Activated CD4-positive, alpha-beta T cell treated with anti-CD3 and anti-CD28 coated beads, Interleukin-2, amount 10 ng/mL, durations not matched to agents 24 days and 14 days (primary cell): ENCODE results near the gene CDKAL1. TPM values are rescaled to one million over a fixed set of nuclear protein-coding genes. Genes with fewer than 3 reads are reported as not detected.
"Not testable (repeated sequence)": the region's sequence is repeated elsewhere in the genome, so short reads cannot be mapped to it uniquely, and the experiment has no call there.

Experiments used
- DNase-seq: peaks from one replicate; pipeline ENCODE4 v3.0.0; 2022
- H3K27ac Mint-ChIP-seq: one replicate; pipeline ENCODE4 v1.8.0; 2022; ENCODE audit warnings: mild to moderate bottlenecking, mixed read lengths
- H3K27me3 Mint-ChIP-seq: one replicate; pipeline ENCODE4 v1.8.0; 2022; ENCODE audit warnings: mixed read lengths
- H3K36me3 Mint-ChIP-seq: one replicate; pipeline ENCODE4 v1.8.0; 2022; ENCODE audit warnings: low read depth, mild to moderate bottlenecking, mixed read lengths
- H3K4me1 Mint-ChIP-seq: one replicate; pipeline ENCODE4 v1.8.0; 2021; ENCODE audit warnings: mixed read lengths
- H3K4me3 Mint-ChIP-seq: one replicate; pipeline ENCODE4 v1.8.0; 2022; ENCODE audit warnings: mild to moderate bottlenecking, moderate library complexity, mixed read lengths
- H3K9me3 Mint-ChIP-seq: one replicate; pipeline ENCODE4 v1.8.0; 2021; ENCODE audit warnings: mixed read lengths
- intact Hi-C: fragments of 100-400 bp; cut with micrococcal nuclease; formaldehyde crosslinking; loops from one replicate; pipeline ENCODE4 v1.15.1; 2023
- total RNA-seq: library from RNA; stranded (reverse); gene quantifications from 2 replicates; pipeline ENCODE4 v1.2.3, GENCODE V29; 2022

The CDKAL1 gene
- total RNA-seq, 1 donor from 2014 or later: 29.1 TPM

- intact Hi-C loops: no loop called here
- no peaks in the 10 kb centered on the region for H3K36me3 Mint-ChIP-seq
- no peaks in the 10 kb centered on the region for H3K9me3 Mint-ChIP-seq
- H3K4me1 Mint-ChIP-seq: peaks cover 19% of the 10 kb centered on the region
- H3K4me3 Mint-ChIP-seq: no peak overlapping the region
- no peak for DNase-seq
- H3K27ac Mint-ChIP-seq: no peak overlapping the region
- H3K27me3 Mint-ChIP-seq: no peaks in the 10 kb centered on the region
These were observed 176.1 kb downstream of the CDKAL1 start for GRCh38 chr6:20710341-20710740.

DNA sequence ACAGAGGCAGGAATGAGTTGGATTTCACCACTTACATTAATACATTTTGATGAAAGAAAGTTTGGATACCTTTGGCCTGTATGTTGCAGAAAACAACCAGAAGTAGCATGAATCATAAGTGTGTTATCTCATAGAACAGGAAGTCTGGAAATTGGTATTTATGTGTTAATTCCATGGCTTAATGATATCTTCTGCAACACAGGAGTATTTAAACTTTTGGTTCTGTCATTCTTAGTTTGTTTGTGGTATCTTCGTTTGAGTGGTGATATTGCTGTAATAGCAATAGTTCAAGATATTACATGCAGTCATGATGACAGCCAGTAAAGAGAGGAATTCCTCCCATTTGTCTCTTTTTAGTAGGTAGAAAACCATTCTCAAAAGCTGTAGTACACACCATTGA lies 177.3 kb downstream of the CDKAL1 start:
- Mint-ChIP-seq H3K4me3 (no peak overlapping the region), H3K9me3 (no peaks in the 10 kb centered on the region), H3K27me3 (no peaks in the 10 kb centered on the region), H3K36me3 (no peaks in the 10 kb centered on the region), H3K4me1 (peaks cover 14% of the 10 kb centered on the region), H3K27ac (no peak overlapping the region)
- DNase-seq: no peak
- intact Hi-C loops: no loop called here

DNA sequence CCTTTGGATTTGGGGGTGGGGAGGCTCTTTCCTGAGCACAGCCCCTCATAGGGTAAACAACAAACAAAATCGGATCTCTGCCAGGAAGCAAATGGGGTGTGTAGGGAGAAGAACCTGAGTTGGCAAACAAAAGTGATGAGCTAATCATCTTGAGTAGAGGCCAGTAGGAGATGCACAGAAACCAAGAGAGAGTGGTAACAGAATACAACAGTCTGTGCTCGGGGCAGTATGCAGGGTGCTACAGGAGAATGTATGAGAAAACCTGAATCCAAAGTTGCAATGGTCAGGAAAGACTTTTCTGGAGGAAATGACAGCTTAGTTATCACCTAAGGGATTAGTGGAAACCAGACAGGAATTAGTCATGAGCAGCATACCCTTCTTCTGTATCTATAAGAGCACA lies 177.8 kb downstream of the CDKAL1 start:
- DNase-seq: no peak
- Mint-ChIP-seq H3K27me3 (no peaks in the 10 kb centered on the region), H3K27ac (no peak overlapping the region), H3K36me3 (no peaks in the 10 kb centered on the region), H3K4me3 (no peak overlapping the region), H3K4me1 (peaks cover 14% of the 10 kb centered on the region), H3K9me3 (no peaks in the 10 kb centered on the region)
- intact Hi-C loops: no loop called here

DNA sequence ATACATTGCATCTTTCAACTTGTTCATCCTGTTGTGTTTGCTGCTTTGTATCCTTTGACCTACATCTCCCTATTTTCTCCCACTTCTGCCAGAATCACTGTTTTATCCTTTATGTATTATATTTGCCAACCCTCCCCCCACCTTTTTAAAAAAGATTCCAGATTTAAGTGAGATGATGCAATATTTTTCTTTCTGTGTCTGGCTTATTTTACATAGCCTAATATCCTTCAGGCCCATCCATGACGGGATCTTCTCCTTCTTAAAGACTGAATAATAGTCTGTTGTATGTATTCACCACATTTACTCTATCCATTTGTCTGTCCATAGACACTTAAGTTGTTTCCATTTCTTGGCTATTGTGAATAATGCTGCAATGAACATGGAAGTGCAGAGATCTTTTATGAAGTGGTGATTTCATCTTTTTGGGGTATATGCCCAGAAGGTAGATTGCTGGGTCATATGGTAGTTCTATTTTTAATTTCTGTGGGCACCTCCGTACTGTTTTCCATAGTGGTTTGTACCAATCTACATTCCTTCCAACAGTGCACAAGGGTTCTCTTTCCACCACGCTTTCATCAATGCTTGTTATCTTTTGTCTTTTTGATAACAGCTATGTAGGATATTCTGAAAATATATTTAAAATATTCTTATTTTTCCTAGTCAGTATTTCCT lies 181.0 kb downstream of the CDKAL1 start:
- intact Hi-C loops: no loop called here
- H3K36me3 Mint-ChIP-seq: no peaks in the 10 kb centered on the region
- no peak overlapping the region for H3K4me3 Mint-ChIP-seq
- no peaks in the 10 kb centered on the region for H3K27me3 Mint-ChIP-seq
- DNase-seq: no peak
- peaks cover 16% of the 10 kb centered on the region for H3K4me1 Mint-ChIP-seq
- no peak overlapping the region for H3K27ac Mint-ChIP-seq
- H3K9me3 Mint-ChIP-seq: no peaks in the 10 kb centered on the region

DNA sequence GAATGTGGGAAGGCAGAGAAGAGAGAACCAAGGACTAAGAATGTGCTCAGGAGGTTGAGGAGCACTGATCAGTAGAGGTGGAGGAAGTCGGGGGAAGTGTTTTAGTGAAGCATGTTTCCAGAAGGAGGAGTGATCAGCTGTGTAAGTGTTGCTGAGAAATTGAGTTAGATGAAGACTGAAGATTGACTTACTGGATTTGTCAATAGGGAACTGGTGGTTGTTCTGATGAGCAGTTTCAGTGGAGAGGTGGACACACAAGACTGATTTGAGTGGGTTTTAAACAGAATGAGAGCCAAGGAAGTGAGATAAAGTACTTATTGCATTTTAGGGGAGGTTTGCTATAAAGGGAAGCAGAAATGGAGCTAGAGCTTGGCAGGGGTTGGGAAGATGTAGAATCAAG lies 182.6 kb downstream of the CDKAL1 start:
- no peaks in the 10 kb centered on the region for H3K36me3 Mint-ChIP-seq
- no peak overlapping the region for H3K27ac Mint-ChIP-seq
- intact Hi-C loops: no loop called here
- H3K27me3 Mint-ChIP-seq: no peaks in the 10 kb centered on the region
- no peak overlapping the region for H3K4me3 Mint-ChIP-seq
- peaks cover 15% of the 10 kb centered on the region for H3K4me1 Mint-ChIP-seq
- H3K9me3 Mint-ChIP-seq: no peaks in the 10 kb centered on the region
- DNase-seq: no peak

DNA sequence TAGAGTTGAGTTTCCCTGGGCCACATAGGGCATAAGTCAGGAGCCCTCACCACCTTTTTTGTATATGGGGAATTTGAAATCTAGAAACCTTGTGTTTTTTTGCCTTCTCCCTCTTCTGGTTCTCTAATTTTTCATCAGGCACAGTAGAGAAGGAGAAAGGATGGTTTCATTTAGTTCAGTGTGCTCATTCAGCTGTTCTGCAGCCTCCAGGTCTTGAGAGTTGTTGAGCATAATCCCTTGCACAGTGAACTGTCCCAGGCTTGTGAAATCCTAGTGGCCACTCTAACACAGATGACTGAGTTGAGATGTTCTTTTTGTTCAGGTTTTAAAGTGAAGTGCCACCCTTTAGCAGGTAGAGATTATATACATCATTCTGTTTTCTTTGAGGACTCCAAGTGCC lies 183.5 kb downstream of the CDKAL1 start:
- peaks cover 3% of the 10 kb centered on the region for H3K9me3 Mint-ChIP-seq
- H3K27me3 Mint-ChIP-seq: no peaks in the 10 kb centered on the region
- no peak overlapping the region for H3K4me3 Mint-ChIP-seq
- H3K36me3 Mint-ChIP-seq: peaks cover 2% of the 10 kb centered on the region
- no peak overlapping the region for H3K27ac Mint-ChIP-seq
- intact Hi-C loops: no loop called here
- DNase-seq: no peak
- H3K4me1 Mint-ChIP-seq: peaks cover 13% of the 10 kb centered on the region

DNA sequence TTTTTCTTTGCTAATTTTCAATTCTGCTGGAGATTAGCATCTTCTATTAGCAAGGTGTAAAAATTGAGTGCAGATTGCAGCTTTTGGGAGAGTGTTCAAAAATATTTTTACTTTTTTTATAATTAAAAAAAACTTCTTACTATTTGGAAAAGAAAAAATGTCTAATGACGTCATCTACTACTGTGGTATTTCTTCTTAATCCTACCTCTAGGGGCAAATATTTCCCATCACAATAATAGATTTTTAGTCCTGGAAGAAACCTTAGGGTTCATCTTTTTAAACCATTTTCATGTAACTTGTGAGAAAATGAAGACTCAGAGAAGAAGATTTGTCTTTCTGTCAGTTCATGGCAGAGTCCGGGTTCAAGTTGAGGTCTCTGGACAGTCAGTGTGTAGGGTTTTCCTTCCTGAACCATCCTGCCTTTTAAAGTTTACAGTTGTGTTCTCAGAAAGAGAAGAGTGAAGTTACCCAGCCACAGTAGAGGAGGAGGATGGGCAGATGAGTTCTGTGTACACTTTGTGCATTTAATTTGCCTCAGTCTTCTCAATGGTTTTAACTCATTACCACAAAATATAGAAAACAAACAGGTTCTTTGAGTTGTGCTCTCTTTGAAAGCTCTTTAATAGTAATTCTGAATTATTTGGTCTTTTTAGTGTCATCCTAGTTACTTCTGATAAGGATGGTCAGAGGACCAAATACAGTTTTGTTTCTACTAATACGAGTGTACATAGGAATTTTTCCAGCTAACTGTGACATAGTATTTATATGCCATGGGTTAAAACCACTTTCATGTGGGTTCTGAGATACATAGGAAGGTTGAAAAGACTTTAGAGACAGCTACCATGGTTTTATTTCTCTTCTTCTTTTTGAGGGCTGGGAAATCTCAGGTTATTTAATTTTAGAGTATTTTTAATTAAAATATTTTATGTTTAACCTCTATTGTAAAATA lies 184.7 kb downstream of the CDKAL1 start:
- H3K36me3 Mint-ChIP-seq: peaks cover 5% of the 10 kb centered on the region
- H3K27me3 Mint-ChIP-seq: no peaks in the 10 kb centered on the region
- no peak overlapping the region for H3K27ac Mint-ChIP-seq
- DNase-seq: no peak
- H3K9me3 Mint-ChIP-seq: peaks cover 3% of the 10 kb centered on the region
- H3K4me3 Mint-ChIP-seq: no peak overlapping the region
- intact Hi-C loops: no loop called here
- H3K4me1 Mint-ChIP-seq: peaks cover 13% of the 10 kb centered on the region

DNA sequence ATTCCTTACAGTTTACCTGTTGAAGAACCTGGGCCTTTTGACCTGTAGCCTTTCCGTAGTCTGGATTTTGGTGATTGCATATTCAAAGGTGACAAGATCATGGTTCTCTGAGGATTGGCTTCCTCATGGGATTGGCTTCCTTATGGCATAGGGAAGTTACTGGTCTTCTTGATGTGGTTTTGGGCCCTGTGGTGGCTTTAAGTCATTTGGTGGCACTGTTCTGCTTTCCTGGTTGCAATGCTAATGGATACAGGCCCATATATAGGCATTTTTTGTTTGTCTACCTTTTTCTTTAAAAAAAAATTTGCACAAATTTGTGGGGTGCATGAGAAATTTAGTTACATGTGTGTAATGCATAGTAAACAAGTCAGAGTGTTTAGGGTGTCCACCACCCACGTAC lies 185.7 kb downstream of the CDKAL1 start:
- DNase-seq: no peak
- peaks cover 13% of the 10 kb centered on the region for H3K4me1 Mint-ChIP-seq
- no peak overlapping the region for H3K4me3 Mint-ChIP-seq
- H3K36me3 Mint-ChIP-seq: peaks cover 5% of the 10 kb centered on the region
- H3K9me3 Mint-ChIP-seq: peaks cover 3% of the 10 kb centered on the region
- H3K27ac Mint-ChIP-seq: peak overlapping the region; percentile 5
- H3K27me3 Mint-ChIP-seq: no peaks in the 10 kb centered on the region
- intact Hi-C loops: no loop called here

DNA sequence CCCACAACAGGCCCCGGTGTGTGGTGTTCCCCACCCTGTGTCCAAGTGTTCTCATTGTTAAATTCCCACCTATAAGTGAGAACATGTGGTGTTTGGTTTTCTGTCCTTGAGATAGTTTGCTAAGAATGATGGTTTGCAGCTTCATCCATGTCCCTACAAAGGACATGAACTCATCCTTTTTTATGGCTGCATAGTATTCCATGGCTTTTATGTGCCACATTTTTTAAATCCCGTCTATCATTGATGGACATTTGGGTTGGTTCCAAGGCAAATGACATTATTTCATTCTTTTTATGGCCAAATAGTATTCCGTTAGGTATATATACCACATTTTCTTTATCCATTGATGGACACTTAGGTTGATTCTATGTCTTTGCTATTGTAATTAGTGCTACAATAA lies 186.9 kb downstream of the CDKAL1 start:
- H3K27me3 Mint-ChIP-seq, intact Hi-C loops: not testable (repeated sequence)

DNA sequence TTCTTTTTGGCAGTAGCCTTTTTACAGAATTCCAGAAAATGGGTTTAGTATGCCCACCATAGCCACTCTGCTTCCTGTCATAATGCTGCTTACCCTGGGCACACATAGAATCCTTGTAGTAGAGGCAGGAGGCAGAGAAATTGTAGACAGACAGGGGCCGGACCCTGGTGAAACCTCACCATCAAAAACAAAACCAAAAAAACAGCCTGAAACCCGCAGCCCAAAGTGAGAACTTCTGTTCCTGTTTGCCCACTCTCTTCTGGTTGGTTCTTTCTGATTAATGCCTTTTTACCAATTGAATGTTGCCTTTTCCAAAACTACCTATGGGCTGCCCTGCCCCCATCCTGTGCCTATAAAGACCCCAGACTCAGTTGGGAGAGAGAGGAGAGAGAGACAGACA lies 188.2 kb downstream of the CDKAL1 start:
- no peak for DNase-seq
- H3K4me3 Mint-ChIP-seq: no peak overlapping the region

More for the DNA sequence above, 186.9 kb downstream of the CDKAL1 start:
- not testable (repeated sequence) for H3K36me3 Mint-ChIP-seq, H3K9me3 Mint-ChIP-seq, DNase-seq, H3K27ac Mint-ChIP-seq, H3K4me3 Mint-ChIP-seq
- H3K4me1 Mint-ChIP-seq: peaks cover 13% of the 10 kb centered on the region

DNA sequence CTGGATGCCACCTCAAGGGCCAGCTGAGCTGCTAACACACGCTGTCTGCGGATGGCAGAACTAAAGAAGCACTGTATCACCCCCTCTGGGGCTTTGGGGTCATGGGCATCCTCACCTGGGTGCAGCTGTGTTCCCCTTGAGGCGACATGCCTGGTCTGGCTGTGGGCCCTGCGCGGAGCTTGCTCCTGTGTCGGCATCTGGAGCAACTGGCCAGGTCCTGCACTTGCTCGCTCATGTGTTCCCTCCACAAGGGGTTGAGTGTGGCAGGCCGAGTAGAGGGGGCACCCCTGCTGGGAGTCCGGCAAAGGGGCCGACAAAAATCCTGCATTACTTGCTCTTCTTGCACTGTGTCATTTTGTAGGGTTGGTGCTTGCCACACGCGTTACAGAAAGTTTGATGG lies 189.0 kb downstream of the CDKAL1 start:
- peaks cover 3% of the 10 kb centered on the region for H3K9me3 Mint-ChIP-seq
- peaks cover 12% of the 10 kb centered on the region for H3K4me1 Mint-ChIP-seq
- H3K27me3 Mint-ChIP-seq: no peaks in the 10 kb centered on the region
- DNase-seq: no peak
- peaks cover 7% of the 10 kb centered on the region for H3K36me3 Mint-ChIP-seq
- no peak overlapping the region for H3K4me3 Mint-ChIP-seq
- no peak overlapping the region for H3K27ac Mint-ChIP-seq
- intact Hi-C loops: no loop called here

More for the DNA sequence above, 188.2 kb downstream of the CDKAL1 start:
- Mint-ChIP-seq H3K9me3 (peaks cover 3% of the 10 kb centered on the region), H3K27ac (no peak overlapping the region), H3K36me3 (peaks cover 7% of the 10 kb centered on the region), H3K27me3 (no peaks in the 10 kb centered on the region), H3K4me1 (peaks cover 13% of the 10 kb centered on the region)
- intact Hi-C loops: no loop called here

- DNase-seq: no peak
- peaks cover 6% of the 10 kb centered on the region for H3K4me1 Mint-ChIP-seq
- H3K9me3 Mint-ChIP-seq: peaks cover 3% of the 10 kb centered on the region
- H3K27ac Mint-ChIP-seq: no peak overlapping the region
- peaks cover 7% of the 10 kb centered on the region for H3K36me3 Mint-ChIP-seq
- intact Hi-C loops: no loop called here
- no peak overlapping the region for H3K4me3 Mint-ChIP-seq
- no peaks in the 10 kb centered on the region for H3K27me3 Mint-ChIP-seq
These were observed 190.4 kb downstream of the CDKAL1 start for GRCh38 chr6:20724443-20725190.

DNA sequence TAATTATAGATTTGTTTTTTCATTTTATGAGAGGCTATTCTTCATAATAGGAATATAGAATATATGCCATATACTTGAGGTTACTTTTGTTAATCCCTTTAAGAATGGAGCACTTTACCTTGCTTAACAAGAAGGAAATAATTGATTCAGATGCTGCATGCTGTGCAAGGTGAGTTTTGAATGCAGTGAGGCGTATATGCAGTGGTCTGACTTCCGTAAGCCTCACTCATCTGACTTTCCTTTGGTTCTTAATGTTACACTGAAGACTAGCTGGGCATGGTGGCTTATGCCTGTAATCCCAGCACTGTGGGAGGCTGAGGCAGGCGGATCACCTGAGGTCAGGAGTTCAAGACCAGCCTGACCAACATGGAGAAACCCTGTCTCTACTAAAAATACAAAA lies 191.0 kb downstream of the CDKAL1 start:
- intact Hi-C loops, H3K27me3 Mint-ChIP-seq, H3K9me3 Mint-ChIP-seq, H3K4me1 Mint-ChIP-seq, H3K4me3 Mint-ChIP-seq, DNase-seq, H3K27ac Mint-ChIP-seq, H3K36me3 Mint-ChIP-seq: not testable (repeated sequence)

DNA sequence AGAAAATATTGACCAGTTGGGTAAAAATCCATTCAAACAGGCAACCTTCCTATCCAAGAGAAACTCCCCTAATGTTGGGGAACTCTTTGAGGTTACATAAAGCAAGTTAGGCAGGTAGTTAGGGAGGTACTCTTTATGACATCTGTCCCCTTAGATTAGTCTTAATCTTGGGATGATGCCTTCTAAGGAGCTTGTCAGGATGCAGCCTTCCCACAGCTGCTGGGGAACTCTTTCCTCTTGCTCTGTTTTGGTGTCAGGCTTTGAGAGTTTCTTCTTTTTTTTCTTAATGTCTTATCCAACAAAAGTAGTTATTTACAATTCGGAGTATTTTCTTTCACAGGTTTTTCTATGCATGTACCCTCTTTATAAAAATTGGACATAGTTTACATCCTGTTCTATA lies 194.8 kb downstream of the CDKAL1 start:
- no peak for DNase-seq
- Mint-ChIP-seq H3K36me3 (peaks cover 4% of the 10 kb centered on the region), H3K4me3 (no peak overlapping the region), H3K27me3 (no peaks in the 10 kb centered on the region), H3K9me3 (no peaks in the 10 kb centered on the region), H3K27ac (no peak overlapping the region), H3K4me1 (no peaks in the 10 kb centered on the region)
- intact Hi-C loops: no loop called here
